Motor neuron (in vitro differentiated cells): Measurements from ENCODE around the gene AIF1L. TPM values are rescaled to one million over a fixed set of nuclear protein-coding genes. Genes with fewer than 3 reads are reported as not detected.
"Not testable (repeated sequence)": the region's sequence is repeated elsewhere in the genome, so short reads cannot be mapped to it uniquely, and the experiment has no call there.

ENCODE experiments used
- ATAC-seq, 8 experiments: fragments of 200-7000 bp; cut with Tn5 transposase; replicated peaks in 6 of 8; 2 replicates each; pipeline ENCODE4 v1.8.0; 2021; ENCODE audit warnings: mild to moderate bottlenecking in 8 of 8, moderate library complexity in 8 of 8
- H3K27ac ChIP-seq, 2 donors: fragments of 250-450 bp; sonication (Bioruptor Pico); 2 replicates each; pipeline ENCODE4 v1.9.0; 2021; ENCODE audit warnings: antibody characterized with exemption in 2 of 2, mild to moderate bottlenecking in 2 of 2, moderate library complexity in 1 of 2
- H3K4me1 ChIP-seq, 2 donors: fragments of 250-450 bp; sonication (Bioruptor Pico); replicated peaks in 1 of 2; 2 replicates each; pipeline ENCODE4 v1.6.1; 2021; ENCODE audit warnings: antibody characterized with exemption in 2 of 2, mild to moderate bottlenecking in 2 of 2, moderate library complexity in 1 of 2
- H3K4me3 ChIP-seq, 5 donors: fragments of 250-450 bp; sonication (Bioruptor Pico); 2 replicates each; pipeline ENCODE4 v1.9.0; 2021; ENCODE audit warnings: antibody characterized with exemption in 5 of 5, mild to moderate bottlenecking in 5 of 5, moderate library complexity in 4 of 5
- WGBS, 10 experiments: fragments of 450-650 bp; shearing (Covaris generic); methylation state at CpG; one replicate each; pipeline ENCODE4 v1.0.0; 2022; 5-methylcytosine and 5-hydroxymethylcytosine counted together
- in situ Hi-C, 9 experiments: fragments of 400-800 bp; cut with MboI; loops; one replicate each; pipeline ENCODE4 v1.15.0; 2021; ENCODE audit warnings: low sequenced_read_pairs in 9 of 9, low pct_unique_long_range_greater_than_20kb in 2 of 9; ENCODE audit not compliant: unreplicated experiment in 9 of 9
- total RNA-seq, 8 experiments: library from RNA; unstranded; fragments of 300-600 nt; gene quantifications; 2 replicates each; pipeline versions ENCODE4 v1.2.3 to v1.2.4, GENCODE V29; 2022

AIF1L gene
- total RNA-seq, 8 experiments from 2014 or later, result 1.2 to 24.5 (median 5.1) TPM

GRCh38 chr9:131105952-131106351 lies 9.6 kb downstream of the AIF1L start:
- Histone ChIP-seq H3K27ac (peak overlapping the region; percentile 32 to 59), H3K4me3 (no peak overlapping the region), H3K4me1 (peaks cover 0 to under 1% of the 10 kb centered on the region in 2 donors)
- no peak for ATAC-seq
- WGBS, 10 experiments, result 80 to 100% (median 97%) methylated on average over 1 to 4 of the region's 8 CpGs; no CpG with 5 or more reads in 4 of the 10 experiments
- in situ Hi-C loops, result no loop called here

GRCh38 chr9:131107760-131108159 lies 11.4 kb downstream of the AIF1L start:
- ATAC-seq, result no peak
- in situ Hi-C loops, result no loop called here
- peak overlapping the region in 1 of 2 donors; percentile 48 for H3K27ac ChIP-seq
- peaks cover 13 to 16% of the 10 kb centered on the region in 2 donors for H3K4me1 ChIP-seq
- 33 to 100% (median 67%) methylated on average over 1 to 4 of the region's 8 CpGs; no CpG with 5 or more reads in 3 of the 10 experiments for WGBS, 10 experiments
- no peak overlapping the region for H3K4me3 ChIP-seq

GRCh38 chr9:131111186-131111853 lies 15.0 kb downstream of the AIF1L start:
- WGBS, 10 experiments, result 20 to 86% (median 36%) methylated on average over 1 to 3 of the region's 10 CpGs; no CpG with 5 or more reads in 5 of the 10 experiments
- peak in 5 of 8 experiments; percentile 10 to 30 (median 19) for ATAC-seq
- H3K27ac ChIP-seq, result peak overlapping the region; percentile 26 to 82
- in situ Hi-C loops, result no loop called here
- no peak overlapping the region for H3K4me3 ChIP-seq
- peaks cover 13 to 16% of the 10 kb centered on the region in 2 donors for H3K4me1 ChIP-seq

- in situ Hi-C loops, result no loop called here
- peak in 5 of 8 experiments; percentile 87 to 92 (median 89) for ATAC-seq
- H3K4me1 ChIP-seq, result peaks cover 13 to 16% of the 10 kb centered on the region in 2 donors
- no peak overlapping the region for H3K4me3 ChIP-seq
- WGBS, 10 experiments, result 33 to 100% (median 68%) methylated on average over 1 to 9 of the region's 25 CpGs; no CpG with 5 or more reads in 4 of the 10 experiments
- peak overlapping the region; percentile 26 to 82 for H3K27ac ChIP-seq
Observed at GRCh38 chr9:131111854-131112311, 15.6 kb downstream of the AIF1L start.

GRCh38 chr9:131112374-131113154 lies 16.2 kb downstream of the AIF1L start:
- in situ Hi-C loops, result no loop called here
- Histone ChIP-seq H3K4me3 (no peak overlapping the region), H3K27ac (peak overlapping the region; percentile 37 to 82), H3K4me1 (peaks cover 13 to 16% of the 10 kb centered on the region in 2 donors)
- peak in 1 of 8 experiments; percentile 54 for ATAC-seq
- WGBS, 10 experiments, result 56 to 94% (median 85%) methylated on average over 2 to 11 of the region's 23 CpGs; no CpG with 5 or more reads in 4 of the 10 experiments

- in situ Hi-C loops, result no loop called here
- Histone ChIP-seq H3K4me3 (no peak overlapping the region), H3K27ac (peak overlapping the region; percentile 42 to 60), H3K4me1 (peaks cover 13 to 16% of the 10 kb centered on the region in 2 donors)
- 65 to 100% (median 94%) methylated on average over 1 to 7 of the region's 8 CpGs; no CpG with 5 or more reads in 5 of the 10 experiments for WGBS, 10 experiments
- peak in 1 of 8 experiments; percentile 34 for ATAC-seq
Observed at GRCh38 chr9:131113655-131114054, 17.3 kb downstream of the AIF1L start.

GRCh38 chr9:131114084-131114535 lies 17.8 kb downstream of the AIF1L start:
- in situ Hi-C loops, result no loop called here
- no peak overlapping the region for H3K4me3 ChIP-seq
- 87 to 100% methylated on average over 2 to 3 of the region's 8 CpGs; no CpG with 5 or more reads in 8 of the 10 experiments for WGBS, 10 experiments
- ATAC-seq, result peak in 1 of 8 experiments; percentile 72
- peaks cover 13 to 16% of the 10 kb centered on the region in 2 donors for H3K4me1 ChIP-seq
- H3K27ac ChIP-seq, result peak overlapping the region in 1 of 2 donors; percentile 60

- in situ Hi-C loops, H3K4me3 ChIP-seq, ATAC-seq, H3K27ac ChIP-seq: not testable (repeated sequence)
- WGBS, 10 experiments, result 50 to 100% (median 95%) methylated on average over 1 to 4 of the region's 6 CpGs; no CpG with 5 or more reads in 4 of the 10 experiments
- peaks cover 13 to 16% of the 10 kb centered on the region in 2 donors for H3K4me1 ChIP-seq
Observed at GRCh38 chr9:131115360-131115742, 19.0 kb downstream of the AIF1L start.

GRCh38 chr9:131116281-131117120 lies 20.2 kb downstream of the AIF1L start:
- Histone ChIP-seq H3K27ac (peak overlapping the region; percentile 55 to 57), H3K4me3 (no peak overlapping the region), H3K4me1 (peaks cover 8 to 10% of the 10 kb centered on the region in 2 donors)
- WGBS, 10 experiments, result 81 to 97% (median 92%) methylated on average over 2 to 14 of the region's 22 CpGs
- in situ Hi-C loops, result no loop called here
- ATAC-seq, result no peak

- ATAC-seq, result no peak
- peaks cover under 1 to 2% of the 10 kb centered on the region in 2 donors for H3K4me1 ChIP-seq
- H3K27ac ChIP-seq, result peak overlapping the region; percentile 55 to 57
- in situ Hi-C loops, result no loop called here
- WGBS, 10 experiments, result 17 to 100% (median 75%) methylated on average over 1 to 6 of the region's 13 CpGs; no CpG with 5 or more reads in 4 of the 10 experiments
- H3K4me3 ChIP-seq, result no peak overlapping the region
Observed at GRCh38 chr9:131117121-131117761, 20.9 kb downstream of the AIF1L start.

- H3K4me3 ChIP-seq, result no peak overlapping the region
- 0 to 100% (median 89%) methylated on average over 1 to 4 of the region's 4 CpGs; no CpG with 5 or more reads in 4 of the 10 experiments for WGBS, 10 experiments
- in situ Hi-C loops, result no loop called here
- no peak for ATAC-seq
- H3K27ac ChIP-seq, result peak overlapping the region; percentile 37 to 64
- no peaks in the 10 kb centered on the region for H3K4me1 ChIP-seq
Observed at GRCh38 chr9:131117762-131118145, 21.4 kb downstream of the AIF1L start.

GRCh38 chr9:131119600-131119999 lies 23.3 kb downstream of the AIF1L start:
- Histone ChIP-seq H3K27ac (peak overlapping the region in 1 of 2 donors; percentile 64), H3K4me3 (no peak overlapping the region), H3K4me1 (peaks cover 3% of the 10 kb centered on the region in 2 donors)
- no peak for ATAC-seq
- in situ Hi-C loops, result no loop called here
- WGBS, 10 experiments, result 20 to 93% (median 67%) methylated on average over 1 to 4 of the region's 8 CpGs; no CpG with 5 or more reads in 5 of the 10 experiments
